ENCODE data around the gene HOXC6.

HOXC6 gene

GRCh38 chr12:53990311-53991076, 37.7 kb upstream of the HOXC6 start:
- no peak for DNase-seq

- DNase-seq = no peak
These were observed 37.2 kb upstream of the HOXC6 start for GRCh38 chr12:53991077-53991460.

DNA sequence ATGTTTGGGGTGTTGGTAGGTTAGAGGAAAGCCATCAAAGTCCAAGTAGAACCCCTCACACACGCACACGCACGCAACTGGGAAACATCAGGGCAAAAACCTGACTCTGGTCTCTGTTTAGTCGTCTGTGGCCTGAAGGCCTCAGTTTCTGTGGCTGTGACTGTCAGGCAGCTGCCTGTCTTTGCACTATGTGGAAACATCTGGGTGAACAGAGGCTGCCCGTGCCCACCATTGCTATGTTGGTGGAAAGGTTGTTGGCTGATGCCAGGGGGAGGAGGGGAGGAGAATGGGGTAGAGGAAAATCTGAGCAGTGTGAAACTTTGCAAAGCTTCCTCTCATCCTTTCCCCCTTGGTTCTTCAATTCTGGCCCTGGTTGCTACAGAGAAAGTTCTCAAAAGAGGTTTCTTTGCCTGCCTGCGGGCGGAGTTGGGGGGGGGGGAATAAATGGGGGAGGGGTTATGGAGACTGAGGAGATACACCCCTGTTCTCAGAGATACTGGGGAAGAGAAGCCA, 35.8 kb upstream of the HOXC6 start:
- DNase-seq = no peak

- no peak for DNase-seq
These were observed 34.9 kb upstream of the HOXC6 start for GRCh38 chr12:53993162-53994008.

GRCh38 chr12:53994009-53994263, 34.3 kb upstream of the HOXC6 start:
- DNase-seq = no peak

- DNase-seq = no peak
These were observed 33.8 kb upstream of the HOXC6 start for GRCh38 chr12:53994264-53995001.

DNA sequence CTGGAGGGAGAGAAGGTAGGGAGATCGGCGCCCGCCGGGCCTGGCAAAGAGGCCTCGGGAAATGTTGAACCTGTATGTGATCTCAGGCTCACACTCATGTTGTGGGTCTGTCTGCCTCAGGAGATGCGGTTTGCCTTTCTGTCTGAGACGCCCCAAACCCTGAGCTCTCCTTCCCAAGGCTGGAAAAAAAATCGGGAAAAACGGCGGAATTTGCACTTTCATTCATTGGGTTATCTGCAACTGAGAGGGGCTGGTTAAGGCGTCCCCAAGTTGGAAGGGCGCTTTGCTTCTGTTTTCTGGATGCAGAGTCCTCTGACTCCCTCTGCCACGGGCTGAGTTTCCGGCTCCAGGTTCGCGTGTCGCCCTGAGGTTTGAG, 33.2 kb upstream of the HOXC6 start:
- no peak for DNase-seq

DNA sequence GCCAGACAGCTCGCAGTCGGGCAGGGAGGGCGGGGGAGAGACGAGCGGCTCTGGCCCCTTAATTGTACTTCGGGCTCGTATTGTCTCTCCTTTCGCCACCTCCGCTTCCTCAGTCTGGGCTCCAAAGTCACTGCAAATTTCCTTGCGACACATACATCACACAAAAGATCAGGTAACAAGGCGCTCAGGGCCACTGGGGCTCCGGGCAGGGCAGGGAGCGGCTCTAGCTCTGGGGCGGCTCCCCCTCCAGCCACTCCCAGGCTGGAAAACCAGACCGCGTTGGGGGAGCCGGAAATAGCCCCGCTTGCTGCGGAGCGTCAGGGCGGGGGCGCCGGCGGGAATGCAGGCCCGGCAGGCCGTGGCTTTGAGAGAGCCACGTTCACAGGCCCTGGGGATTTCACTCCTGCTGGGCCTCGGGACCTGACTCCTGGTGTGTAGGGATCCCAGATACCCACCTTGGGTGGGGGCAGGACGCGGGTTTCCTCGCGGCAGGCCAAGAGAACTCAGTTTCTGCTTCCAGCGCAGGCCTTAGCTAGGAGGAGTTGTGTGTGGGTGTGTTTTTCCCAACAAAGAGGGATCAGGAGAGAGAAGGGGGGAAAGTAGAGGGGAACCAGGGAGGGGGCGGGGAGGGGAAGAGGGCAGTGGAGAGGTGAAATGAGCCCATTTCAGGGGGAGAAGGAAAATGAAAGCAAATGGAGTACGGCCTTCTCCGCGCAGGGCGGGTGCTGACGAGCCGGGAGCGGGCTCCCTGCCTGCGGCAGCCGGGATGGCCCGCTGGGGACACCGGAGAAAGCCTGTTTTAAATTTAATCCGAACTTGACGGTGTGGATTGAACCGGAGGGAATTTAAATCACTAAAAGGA, 32.6 kb upstream of the HOXC6 start:
- DNase-seq = no peak

- no peak for DNase-seq
These were observed 31.7 kb upstream of the HOXC6 start for GRCh38 chr12:53996240-53997203.

GRCh38 chr12:53997204-53998109, 30.8 kb upstream of the HOXC6 start:
- no peak for DNase-seq

DNA sequence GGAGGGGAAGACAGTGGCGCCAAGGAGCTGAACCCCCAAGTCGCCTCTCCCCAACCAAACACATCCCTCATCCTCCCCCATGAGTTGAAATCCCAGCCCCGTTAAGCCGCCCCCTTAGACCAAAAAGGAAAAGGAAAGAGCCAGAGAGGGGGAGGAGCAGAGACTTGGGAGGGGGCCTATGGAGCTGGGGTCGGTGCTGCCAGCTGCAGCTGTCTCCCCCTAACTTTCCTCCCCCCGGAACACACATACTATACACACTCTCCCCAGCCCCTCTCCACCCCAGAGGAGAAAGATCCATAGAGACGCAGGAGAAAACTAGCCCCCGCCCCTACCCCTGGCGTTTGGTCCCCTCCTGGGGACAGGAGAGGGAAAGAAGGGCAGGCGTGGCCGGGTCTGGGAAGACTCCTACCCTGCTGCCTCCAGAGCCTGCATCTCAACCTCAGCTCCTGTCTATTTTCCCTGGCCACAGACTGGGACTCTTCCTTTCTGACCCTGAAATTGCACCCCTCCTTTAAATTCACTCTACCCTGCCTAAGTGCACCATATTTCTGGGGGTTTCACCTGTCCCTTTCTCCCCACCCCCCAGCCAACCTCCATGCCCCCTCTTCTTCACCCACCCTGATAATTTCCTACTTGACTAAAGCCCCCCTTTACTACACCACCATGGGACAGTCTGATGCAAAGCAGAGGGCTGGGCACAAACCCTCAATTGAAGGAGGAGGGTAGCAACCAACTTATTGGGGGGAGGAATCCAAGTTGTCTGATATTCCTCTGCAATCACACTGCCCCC, 29.9 kb upstream of the HOXC6 start:
- DNase-seq = no peak

GRCh38 chr12:53998900-53999236, 29.4 kb upstream of the HOXC6 start:
- DNase-seq = no peak

DNA sequence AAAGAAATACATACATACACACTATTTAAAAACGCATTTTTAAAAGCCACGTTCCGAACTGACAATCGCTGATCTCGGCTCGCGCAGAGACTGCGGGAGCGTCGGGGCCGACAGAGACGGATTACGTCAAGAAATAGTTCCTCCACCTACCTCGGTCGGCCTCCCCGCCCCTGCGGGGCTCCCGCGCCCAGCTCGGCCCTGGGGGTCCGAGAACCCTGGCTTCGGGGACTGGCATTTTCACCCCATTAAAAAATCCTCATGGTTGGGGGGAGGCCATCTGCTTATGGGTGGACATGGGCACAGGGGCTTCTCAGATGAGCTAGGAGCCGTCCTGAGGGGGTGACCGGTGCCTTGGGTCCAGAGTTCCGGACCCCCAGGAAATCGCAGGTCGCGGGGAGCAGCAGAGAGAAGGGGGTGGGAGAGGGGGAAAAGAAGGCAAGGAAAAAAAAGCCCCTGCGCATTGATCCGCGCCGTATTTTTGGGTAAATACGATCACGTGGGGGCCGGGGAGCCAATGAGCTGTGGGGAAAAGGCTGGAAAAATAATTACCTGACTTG, 28.6 kb upstream of the HOXC6 start:
- no peak for DNase-seq

DNA sequence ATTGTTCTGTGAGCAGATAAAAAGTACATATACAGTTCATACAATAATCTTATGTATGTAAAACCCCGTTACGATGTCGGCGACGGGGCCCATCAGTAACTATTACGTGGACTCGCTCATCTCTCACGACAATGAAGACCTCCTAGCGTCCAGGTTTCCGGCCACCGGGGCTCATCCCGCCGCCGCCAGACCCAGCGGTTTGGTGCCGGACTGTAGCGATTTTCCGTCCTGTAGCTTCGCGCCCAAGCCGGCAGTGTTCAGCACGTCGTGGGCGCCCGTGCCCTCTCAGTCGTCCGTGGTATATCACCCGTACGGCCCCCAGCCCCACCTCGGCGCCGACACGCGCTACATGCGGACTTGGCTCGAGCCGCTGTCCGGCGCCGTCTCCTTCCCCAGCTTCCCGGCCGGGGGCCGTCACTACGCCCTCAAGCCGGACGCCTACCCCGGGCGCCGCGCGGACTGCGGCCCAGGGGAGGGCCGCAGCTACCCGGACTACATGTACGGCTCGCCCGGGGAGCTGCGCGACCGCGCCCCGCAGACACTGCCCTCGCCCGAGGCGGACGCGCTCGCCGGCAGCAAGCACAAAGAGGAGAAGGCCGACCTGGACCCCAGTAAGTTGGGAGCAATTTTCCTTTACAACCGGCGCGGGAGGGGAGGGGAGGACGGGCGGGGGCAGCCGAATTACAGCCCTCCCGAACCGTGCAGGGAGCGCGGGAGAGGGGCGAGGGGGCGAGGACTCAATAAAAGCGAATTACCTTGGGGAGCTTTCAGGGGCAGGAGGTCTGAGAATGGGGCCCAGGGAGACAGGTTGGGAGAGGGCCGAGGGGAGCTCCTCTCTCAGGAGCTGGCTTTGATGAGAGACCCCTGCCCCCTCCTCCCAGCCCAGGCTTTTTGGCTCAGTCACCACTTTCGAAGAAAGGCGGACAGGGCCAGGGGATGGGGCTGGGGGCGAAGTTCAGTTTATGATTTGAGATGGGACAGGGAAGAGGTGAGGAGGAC, 27.8 kb upstream of the HOXC6 start, which contains the start of gene HOXC9:
Gene HOXC9, plus strand, starts transcription at position 46 of the 999 bp plus-strand sequence. Its CDS starts 28 bp downstream, at position 74.
- no peak for DNase-seq

GRCh38 chr12:54001283-54002187, 26.7 kb upstream of the HOXC6 start:
- DNase-seq = no peak

- DNase-seq = no peak
These were observed 25.8 kb upstream of the HOXC6 start for GRCh38 chr12:54002278-54002914.
